Measurements from ENCODE around the gene ATCAY. TPM values are rescaled to one million over a fixed set of nuclear protein-coding genes. Genes with fewer than 3 reads are reported as not detected.
"Not testable (repeated sequence)": the region's sequence is repeated elsewhere in the genome, so short reads cannot be mapped to it uniquely, and the experiment has no call there.

Gene ATCAY
- total RNA-seq, 1 donor: not detected

GRCh38 chr19:3945838-3946237 is 65.4 kb downstream of the ATCAY start:
- Histone ChIP-seq H3K4me1 (ENCODE audit: insufficient read depth, low read length) (peaks cover 18% of the 10 kb centered on the region), H3K4me3 (ENCODE audit: low read length) (no peak overlapping the region), H3K27me3 (ENCODE audit: insufficient read depth, low read length) (no peaks in the 10 kb centered on the region), H3K9me3 (ENCODE audit: low read depth, low read length) (no peaks in the 10 kb centered on the region)

- H3K4me3 ChIP-seq (ENCODE audit: low read length); H3K9me3 ChIP-seq (ENCODE audit: low read depth, low read length); H3K27me3 ChIP-seq (ENCODE audit: insufficient read depth, low read length): not testable (repeated sequence)
- peaks cover 28% of the 10 kb centered on the region for H3K4me1 ChIP-seq (ENCODE audit: insufficient read depth, low read length)
Observed at GRCh38 chr19:3947316-3947933, 66.9 kb downstream of the ATCAY start.

- peaks cover 24% of the 10 kb centered on the region for H3K4me1 ChIP-seq (ENCODE audit: insufficient read depth, low read length)
Observed at GRCh38 chr19:3949294-3949693, 68.8 kb downstream of the ATCAY start.

GRCh38 chr19:3949997-3950859 is 69.7 kb downstream of the ATCAY start:
- no peaks in the 10 kb centered on the region for H3K27me3 ChIP-seq (ENCODE audit: insufficient read depth, low read length)
- H3K9me3 ChIP-seq (ENCODE audit: low read depth, low read length): no peaks in the 10 kb centered on the region
- no peak overlapping the region for H3K4me3 ChIP-seq (ENCODE audit: low read length)
- peaks cover 21% of the 10 kb centered on the region for H3K4me1 ChIP-seq (ENCODE audit: insufficient read depth, low read length)

More at GRCh38 chr19:3949294-3949693, 68.8 kb downstream of the ATCAY start:
- H3K4me3 ChIP-seq (ENCODE audit: low read length): no peak overlapping the region
- no peaks in the 10 kb centered on the region for H3K27me3 ChIP-seq (ENCODE audit: insufficient read depth, low read length)
- no peaks in the 10 kb centered on the region for H3K9me3 ChIP-seq (ENCODE audit: low read depth, low read length)

GRCh38 chr19:3950871-3951861 is 70.7 kb downstream of the ATCAY start:
- H3K9me3 ChIP-seq (ENCODE audit: low read depth, low read length): no peaks in the 10 kb centered on the region
- H3K4me3 ChIP-seq (ENCODE audit: low read length): peak overlapping the region; percentile 43
- peaks cover 21% of the 10 kb centered on the region for H3K4me1 ChIP-seq (ENCODE audit: insufficient read depth, low read length)
- H3K27me3 ChIP-seq (ENCODE audit: insufficient read depth, low read length): no peaks in the 10 kb centered on the region

GRCh38 chr19:3952755-3953276 is 72.3 kb downstream of the ATCAY start:
- peaks cover 21% of the 10 kb centered on the region for H3K4me1 ChIP-seq (ENCODE audit: insufficient read depth, low read length)
- not testable (repeated sequence) for H3K9me3 ChIP-seq (ENCODE audit: low read depth, low read length); H3K4me3 ChIP-seq (ENCODE audit: low read length); H3K27me3 ChIP-seq (ENCODE audit: insufficient read depth, low read length)

GRCh38 chr19:3954107-3954506 is 73.6 kb downstream of the ATCAY start:
- no peaks in the 10 kb centered on the region for H3K27me3 ChIP-seq (ENCODE audit: insufficient read depth, low read length)
- H3K4me3 ChIP-seq (ENCODE audit: low read length): no peak overlapping the region
- peaks cover 21% of the 10 kb centered on the region for H3K4me1 ChIP-seq (ENCODE audit: insufficient read depth, low read length)
- no peaks in the 10 kb centered on the region for H3K9me3 ChIP-seq (ENCODE audit: low read depth, low read length)

- not testable (repeated sequence) for H3K4me3 ChIP-seq (ENCODE audit: low read length); H3K9me3 ChIP-seq (ENCODE audit: low read depth, low read length); H3K27me3 ChIP-seq (ENCODE audit: insufficient read depth, low read length)
- H3K4me1 ChIP-seq (ENCODE audit: insufficient read depth, low read length): peaks cover 14% of the 10 kb centered on the region
Observed at GRCh38 chr19:3955276-3955675, 74.8 kb downstream of the ATCAY start.

- Histone ChIP-seq H3K27me3 (ENCODE audit: insufficient read depth, low read length) (no peaks in the 10 kb centered on the region), H3K9me3 (ENCODE audit: low read depth, low read length) (no peaks in the 10 kb centered on the region), H3K4me3 (ENCODE audit: low read length) (no peak overlapping the region), H3K4me1 (ENCODE audit: insufficient read depth, low read length) (peaks cover 11% of the 10 kb centered on the region)
Observed at GRCh38 chr19:3955688-3956087, 75.2 kb downstream of the ATCAY start.

- no peak overlapping the region for H3K4me3 ChIP-seq (ENCODE audit: low read length)
Observed at GRCh38 chr19:3958836-3959765, 78.6 kb downstream of the ATCAY start.

GRCh38 chr19:3959766-3960131 is 79.3 kb downstream of the ATCAY start:
- no peaks in the 10 kb centered on the region for H3K27me3 ChIP-seq (ENCODE audit: insufficient read depth, low read length)
- no peaks in the 10 kb centered on the region for H3K9me3 ChIP-seq (ENCODE audit: low read depth, low read length)
- no peaks in the 10 kb centered on the region for H3K4me1 ChIP-seq (ENCODE audit: insufficient read depth, low read length)

More at GRCh38 chr19:3958836-3959765, 78.6 kb downstream of the ATCAY start:
- Histone ChIP-seq H3K9me3 (ENCODE audit: low read depth, low read length) (no peaks in the 10 kb centered on the region), H3K4me1 (ENCODE audit: insufficient read depth, low read length) (no peaks in the 10 kb centered on the region), H3K27me3 (ENCODE audit: insufficient read depth, low read length) (no peaks in the 10 kb centered on the region)

GRCh38 chr19:3961007-3961406 is 80.5 kb downstream of the ATCAY start:
- Histone ChIP-seq H3K27me3 (ENCODE audit: insufficient read depth, low read length) (no peaks in the 10 kb centered on the region), H3K4me3 (ENCODE audit: low read length) (no peak overlapping the region), H3K4me1 (ENCODE audit: insufficient read depth, low read length) (no peaks in the 10 kb centered on the region), H3K9me3 (ENCODE audit: low read depth, low read length) (no peaks in the 10 kb centered on the region)

More at GRCh38 chr19:3959766-3960131, 79.3 kb downstream of the ATCAY start:
- no peak overlapping the region for H3K4me3 ChIP-seq (ENCODE audit: low read length)

GRCh38 chr19:3963458-3964255 is 83.2 kb downstream of the ATCAY start:
- Histone ChIP-seq H3K4me1 (ENCODE audit: insufficient read depth, low read length) (no peaks in the 10 kb centered on the region), H3K27me3 (ENCODE audit: insufficient read depth, low read length) (no peaks in the 10 kb centered on the region), H3K9me3 (ENCODE audit: low read depth, low read length) (no peaks in the 10 kb centered on the region), H3K4me3 (ENCODE audit: low read length) (no peak overlapping the region)
